ENCODE data around the gene FAM83E. TPM values are rescaled to one million over a fixed set of nuclear protein-coding genes. Genes with fewer than 3 reads are reported as not detected.

FAM83E gene
- total RNA-seq, 1 experiment from 2014 or later, result 8.8 TPM

DNA sequence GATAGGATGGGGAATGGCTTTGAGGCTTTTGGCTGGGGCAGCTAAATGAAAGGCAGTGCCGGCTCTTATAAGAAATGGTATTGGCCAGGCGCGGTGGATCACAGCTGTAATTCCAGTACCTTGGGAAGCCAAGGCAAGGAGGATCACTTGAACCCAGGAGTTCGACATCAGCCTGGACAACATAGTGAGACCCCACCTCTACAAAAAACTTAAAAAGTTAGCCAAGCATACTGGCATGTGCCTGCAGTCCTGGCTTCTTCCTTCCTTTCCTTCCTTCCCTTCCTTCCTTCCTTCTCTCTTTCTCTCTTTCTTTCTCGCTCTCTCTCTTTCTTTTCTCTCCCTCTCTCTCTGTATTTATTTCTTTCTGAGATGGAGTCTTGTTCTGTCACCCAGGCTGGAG is 28.0 kb upstream of the FAM83E start:
- TF ChIP-seq, protein P1, sequence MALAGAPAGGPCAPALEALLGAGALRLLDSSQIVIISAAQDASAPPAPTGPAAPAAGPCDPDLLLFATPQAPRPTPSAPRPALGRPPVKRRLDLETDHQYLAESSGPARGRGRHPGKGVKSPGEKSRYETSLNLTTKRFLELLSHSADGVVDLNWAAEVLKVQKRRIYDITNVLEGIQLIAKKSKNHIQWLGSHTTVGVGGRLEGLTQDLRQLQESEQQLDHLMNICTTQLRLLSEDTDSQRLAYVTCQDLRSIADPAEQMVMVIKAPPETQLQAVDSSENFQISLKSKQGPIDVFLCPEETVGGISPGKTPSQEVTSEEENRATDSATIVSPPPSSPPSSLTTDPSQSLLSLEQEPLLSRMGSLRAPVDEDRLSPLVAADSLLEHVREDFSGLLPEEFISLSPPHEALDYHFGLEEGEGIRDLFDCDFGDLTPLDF (CRISPR knock-in tag; IDR thresholded peaks at IDR 0.05), result no peak
- peak; percentile 58; the same call in 1 of the 2 replicates for TF ChIP-seq ZNF121 (CRISPR knock-in tag; IDR thresholded peaks at IDR 0.05)
- CTCF ChIA-PET, result no interaction called here
- H3K9me3 Mint-ChIP-seq, result no peaks in the 10 kb centered on the region
- no peak overlapping the region for H3K27ac Mint-ChIP-seq
- POLR2A ChIA-PET, result no interaction called here
- H3K4me3 Mint-ChIP-seq, result no peak overlapping the region
- ATAC-seq, result no peak
- peaks cover 9% of the 10 kb centered on the region; the same call in 1 of the 2 replicates for H3K36me3 Mint-ChIP-seq
- peaks cover 6% of the 10 kb centered on the region for H3K27me3 Mint-ChIP-seq (ENCODE audit: low read depth)
- DNase-seq (ENCODE audit: low spot score), result no peak
- H3K4me1 Mint-ChIP-seq, result peaks cover 27% of the 10 kb centered on the region

DNA sequence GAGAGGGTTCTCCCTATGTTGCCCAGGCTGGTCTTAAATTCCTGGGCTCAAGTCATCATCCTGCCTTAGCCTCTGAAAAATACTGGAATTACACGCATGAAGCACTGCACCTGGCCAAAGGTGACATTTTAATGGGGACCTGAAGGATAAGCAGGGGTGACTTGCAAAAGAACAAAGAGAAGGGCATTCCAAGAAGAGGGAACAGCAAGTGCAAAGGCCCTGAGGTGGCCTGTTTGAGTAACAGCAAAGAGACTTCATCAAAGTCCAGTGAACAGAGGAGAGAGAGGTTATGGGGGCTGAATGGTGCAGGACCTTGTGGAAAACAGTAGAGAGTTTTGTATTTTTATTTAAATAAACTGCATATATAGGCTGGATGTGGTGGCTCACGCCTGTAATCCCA is 27.0 kb upstream of the FAM83E start:
- Mint-ChIP-seq H3K4me1 (peaks cover 27% of the 10 kb centered on the region), H3K36me3 (peaks cover 9% of the 10 kb centered on the region; the same call in 1 of the 2 replicates), H3K27ac (0 out of 2 replicates have a peak overlapping the region, but pooled peaks have one; percentile 53), H3K9me3 (no peaks in the 10 kb centered on the region), H3K27me3 (ENCODE audit: low read depth) (peaks cover 6% of the 10 kb centered on the region), H3K4me3 (no peak overlapping the region)
- DNase-seq (ENCODE audit: low spot score) (no peak), ATAC-seq (no peak)
- ChIA-PET CTCF (interaction anchor here (1.0 kb wide), 1 partner anchor 12 kb away, joined by 3 read pairs; no protein-coding TSS in a partner anchor), POLR2A (no interaction called here)
- no peak for TF ChIP-seq SOX15 (CRISPR knock-in tag; IDR thresholded peaks at IDR 0.05)
- TF ChIP-seq ZNF423 (CRISPR knock-in tag; IDR thresholded peaks at IDR 0.05), result no peak
- TF ChIP-seq, protein P2, sequence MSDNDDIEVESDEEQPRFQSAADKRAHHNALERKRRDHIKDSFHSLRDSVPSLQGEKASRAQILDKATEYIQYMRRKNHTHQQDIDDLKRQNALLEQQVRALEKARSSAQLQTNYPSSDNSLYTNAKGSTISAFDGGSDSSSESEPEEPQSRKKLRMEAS (CRISPR knock-in tag; IDR thresholded peaks at IDR 0.05), result no peak
- TF ChIP-seq, protein P3, sequence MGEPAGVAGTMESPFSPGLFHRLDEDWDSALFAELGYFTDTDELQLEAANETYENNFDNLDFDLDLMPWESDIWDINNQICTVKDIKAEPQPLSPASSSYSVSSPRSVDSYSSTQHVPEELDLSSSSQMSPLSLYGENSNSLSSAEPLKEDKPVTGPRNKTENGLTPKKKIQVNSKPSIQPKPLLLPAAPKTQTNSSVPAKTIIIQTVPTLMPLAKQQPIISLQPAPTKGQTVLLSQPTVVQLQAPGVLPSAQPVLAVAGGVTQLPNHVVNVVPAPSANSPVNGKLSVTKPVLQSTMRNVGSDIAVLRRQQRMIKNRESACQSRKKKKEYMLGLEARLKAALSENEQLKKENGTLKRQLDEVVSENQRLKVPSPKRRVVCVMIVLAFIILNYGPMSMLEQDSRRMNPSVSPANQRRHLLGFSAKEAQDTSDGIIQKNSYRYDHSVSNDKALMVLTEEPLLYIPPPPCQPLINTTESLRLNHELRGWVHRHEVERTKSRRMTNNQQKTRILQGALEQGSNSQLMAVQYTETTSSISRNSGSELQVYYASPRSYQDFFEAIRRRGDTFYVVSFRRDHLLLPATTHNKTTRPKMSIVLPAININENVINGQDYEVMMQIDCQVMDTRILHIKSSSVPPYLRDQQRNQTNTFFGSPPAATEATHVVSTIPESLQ (CRISPR knock-in tag; IDR thresholded peaks at IDR 0.05), result no peak
- TF ChIP-seq RORB (CRISPR knock-in tag; IDR thresholded peaks at IDR 0.05), result no peak
- no peak for TF ChIP-seq NFE2L1 (CRISPR knock-in tag; IDR thresholded peaks at IDR 0.05)
- TF ChIP-seq EMX1 (CRISPR knock-in tag; IDR thresholded peaks at IDR 0.05), result no peak
- no peak for TF ChIP-seq GRHL2 (CRISPR knock-in tag; IDR thresholded peaks at IDR 0.05; ENCODE audit: insufficient replicate concordance, severe bottlenecking)
- TF ChIP-seq TEAD4 (CRISPR knock-in tag; IDR thresholded peaks at IDR 0.05), result no peak
- TF ChIP-seq CREM (CRISPR knock-in tag; IDR thresholded peaks at IDR 0.05), result no peak
- TF ChIP-seq, protein P4, sequence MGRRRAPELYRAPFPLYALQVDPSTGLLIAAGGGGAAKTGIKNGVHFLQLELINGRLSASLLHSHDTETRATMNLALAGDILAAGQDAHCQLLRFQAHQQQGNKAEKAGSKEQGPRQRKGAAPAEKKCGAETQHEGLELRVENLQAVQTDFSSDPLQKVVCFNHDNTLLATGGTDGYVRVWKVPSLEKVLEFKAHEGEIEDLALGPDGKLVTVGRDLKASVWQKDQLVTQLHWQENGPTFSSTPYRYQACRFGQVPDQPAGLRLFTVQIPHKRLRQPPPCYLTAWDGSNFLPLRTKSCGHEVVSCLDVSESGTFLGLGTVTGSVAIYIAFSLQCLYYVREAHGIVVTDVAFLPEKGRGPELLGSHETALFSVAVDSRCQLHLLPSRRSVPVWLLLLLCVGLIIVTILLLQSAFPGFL (CRISPR knock-in tag; IDR thresholded peaks at IDR 0.05; ENCODE audit: borderline replicate concordance), result no peak
- no peak for TF ChIP-seq ETV6 (CRISPR knock-in tag; IDR thresholded peaks at IDR 0.05)
- TF ChIP-seq, protein P5, sequence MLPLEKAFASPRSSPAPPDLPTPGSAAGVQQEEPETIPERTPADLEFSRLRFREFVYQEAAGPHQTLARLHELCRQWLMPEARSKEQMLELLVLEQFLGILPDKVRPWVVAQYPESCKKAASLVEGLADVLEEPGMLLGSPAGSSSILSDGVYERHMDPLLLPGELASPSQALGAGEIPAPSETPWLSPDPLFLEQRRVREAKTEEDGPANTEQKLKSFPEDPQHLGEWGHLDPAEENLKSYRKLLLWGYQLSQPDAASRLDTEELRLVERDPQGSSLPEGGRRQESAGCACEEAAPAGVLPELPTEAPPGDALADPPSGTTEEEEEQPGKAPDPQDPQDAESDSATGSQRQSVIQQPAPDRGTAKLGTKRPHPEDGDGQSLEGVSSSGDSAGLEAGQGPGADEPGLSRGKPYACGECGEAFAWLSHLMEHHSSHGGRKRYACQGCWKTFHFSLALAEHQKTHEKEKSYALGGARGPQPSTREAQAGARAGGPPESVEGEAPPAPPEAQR (CRISPR knock-in tag; IDR thresholded peaks at IDR 0.05), result no peak
- TF ChIP-seq ZNF317 (CRISPR knock-in tag; IDR thresholded peaks at IDR 0.05; ENCODE audit: borderline replicate concordance, low read depth), result no peak
- TF ChIP-seq, protein P6, sequence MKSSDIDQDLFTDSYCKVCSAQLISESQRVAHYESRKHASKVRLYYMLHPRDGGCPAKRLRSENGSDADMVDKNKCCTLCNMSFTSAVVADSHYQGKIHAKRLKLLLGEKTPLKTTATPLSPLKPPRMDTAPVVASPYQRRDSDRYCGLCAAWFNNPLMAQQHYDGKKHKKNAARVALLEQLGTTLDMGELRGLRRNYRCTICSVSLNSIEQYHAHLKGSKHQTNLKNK (CRISPR knock-in tag; IDR thresholded peaks at IDR 0.05), result no peak
- TF ChIP-seq, protein P7, sequence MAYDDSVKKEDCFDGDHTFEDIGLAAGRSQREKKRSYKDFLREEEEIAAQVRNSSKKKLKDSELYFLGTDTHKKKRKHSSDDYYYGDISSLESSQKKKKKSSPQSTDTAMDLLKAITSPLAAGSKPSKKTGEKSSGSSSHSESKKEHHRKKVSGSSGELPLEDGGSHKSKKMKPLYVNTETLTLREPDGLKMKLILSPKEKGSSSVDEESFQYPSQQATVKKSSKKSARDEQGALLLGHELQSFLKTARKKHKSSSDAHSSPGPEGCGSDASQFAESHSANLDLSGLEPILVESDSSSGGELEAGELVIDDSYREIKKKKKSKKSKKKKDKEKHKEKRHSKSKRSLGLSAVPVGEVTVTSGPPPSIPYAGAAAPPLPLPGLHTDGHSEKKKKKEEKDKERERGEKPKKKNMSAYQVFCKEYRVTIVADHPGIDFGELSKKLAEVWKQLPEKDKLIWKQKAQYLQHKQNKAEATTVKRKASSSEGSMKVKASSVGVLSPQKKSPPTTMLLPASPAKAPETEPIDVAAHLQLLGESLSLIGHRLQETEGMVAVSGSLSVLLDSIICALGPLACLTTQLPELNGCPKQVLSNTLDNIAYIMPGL (CRISPR knock-in tag; IDR thresholded peaks at IDR 0.05), result no peak
- no peak for TF ChIP-seq NFYB (CRISPR knock-in tag; conservative IDR thresholded peaks at IDR 0.05; ENCODE audit: low read depth)
- TF ChIP-seq CREB1 (CRISPR knock-in tag; IDR thresholded peaks at IDR 0.05), result no peak
